Skin of body (tissue), 2 donors: ENCODE data around the gene MAMDC2. TPM values are rescaled to one million over a fixed set of nuclear protein-coding genes. Genes with fewer than 3 reads are reported as not detected.

Experiments used
- DNase-seq: peaks from one replicate; lab custom pipeline; 2025; lab: John Stamatoyannopoulos, UW
- total RNA-seq: library from RNA; depleted of rRNA; stranded (reverse); fragments of >200 nt; gene quantifications from one replicate; pipeline ENCODE4 v1.2.3, GENCODE V29; 2014

MAMDC2 gene
- total RNA-seq, 1 donor from 2014 or later: 11.8 TPM

DNA sequence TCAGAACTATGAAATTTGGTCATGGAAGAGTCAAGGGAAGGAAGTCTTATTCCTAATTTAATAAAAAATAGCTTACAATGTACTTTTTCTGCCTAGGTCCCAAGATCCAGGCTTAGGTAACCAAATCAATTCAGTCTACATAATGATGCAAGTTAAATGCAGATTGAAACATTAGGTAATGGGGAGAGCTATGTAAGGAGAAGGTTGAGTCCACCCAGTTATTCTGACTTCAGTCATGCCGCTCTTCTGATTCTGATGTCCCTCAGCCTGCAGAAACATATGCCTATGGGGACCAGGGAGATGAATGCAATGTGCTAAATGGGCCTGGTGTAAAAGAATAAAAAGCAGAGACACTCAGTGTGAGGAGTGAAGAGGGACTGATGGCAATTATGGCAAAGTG, 63.9 kb downstream of the MAMDC2 start:
- DNase-seq: no peak

- DNase-seq: no peak
Observed at GRCh38 chr9:70108181-70108580, 64.5 kb downstream of the MAMDC2 start.

DNA sequence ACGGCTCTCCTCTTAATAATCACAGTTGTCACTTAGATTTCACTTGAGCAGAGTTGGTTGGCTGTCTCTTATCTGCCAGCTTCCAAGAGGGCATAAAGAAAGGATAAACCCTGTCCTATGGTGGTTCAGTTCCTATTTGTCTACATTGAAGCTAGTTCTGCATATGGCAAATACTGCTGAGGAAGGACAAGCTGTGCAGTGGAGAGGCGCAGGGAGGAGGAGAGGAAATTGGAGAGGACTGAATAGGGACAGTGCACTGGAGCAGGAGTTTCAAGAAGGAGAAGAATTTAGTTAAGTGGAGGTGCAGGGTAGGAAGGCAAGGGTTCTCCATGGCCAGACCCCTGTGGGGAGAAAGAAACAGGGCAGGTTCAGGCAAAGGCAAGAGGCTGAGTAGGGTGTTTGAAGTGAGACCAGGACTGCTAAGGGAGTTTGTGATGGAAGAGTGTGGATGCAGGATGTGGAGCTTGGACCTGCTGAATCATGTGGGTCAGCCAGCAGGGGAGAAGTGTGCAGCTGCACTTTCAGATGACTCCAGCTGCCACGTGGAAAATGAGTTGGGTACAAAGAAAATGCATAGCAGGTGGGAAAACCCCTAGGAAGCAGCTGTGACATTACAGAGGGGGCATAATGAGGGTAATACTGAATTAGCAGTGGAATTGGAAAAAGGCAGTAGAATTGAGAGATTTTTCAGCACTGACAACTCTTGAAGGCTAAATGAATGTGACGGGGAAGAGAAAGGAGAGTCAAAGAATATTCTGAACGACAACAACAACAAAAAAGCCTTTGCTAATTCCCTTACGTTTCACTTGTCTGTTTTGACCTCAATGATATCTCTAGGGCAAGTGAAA, 66.8 kb downstream of the MAMDC2 start:
- DNase-seq: no peak

DNA sequence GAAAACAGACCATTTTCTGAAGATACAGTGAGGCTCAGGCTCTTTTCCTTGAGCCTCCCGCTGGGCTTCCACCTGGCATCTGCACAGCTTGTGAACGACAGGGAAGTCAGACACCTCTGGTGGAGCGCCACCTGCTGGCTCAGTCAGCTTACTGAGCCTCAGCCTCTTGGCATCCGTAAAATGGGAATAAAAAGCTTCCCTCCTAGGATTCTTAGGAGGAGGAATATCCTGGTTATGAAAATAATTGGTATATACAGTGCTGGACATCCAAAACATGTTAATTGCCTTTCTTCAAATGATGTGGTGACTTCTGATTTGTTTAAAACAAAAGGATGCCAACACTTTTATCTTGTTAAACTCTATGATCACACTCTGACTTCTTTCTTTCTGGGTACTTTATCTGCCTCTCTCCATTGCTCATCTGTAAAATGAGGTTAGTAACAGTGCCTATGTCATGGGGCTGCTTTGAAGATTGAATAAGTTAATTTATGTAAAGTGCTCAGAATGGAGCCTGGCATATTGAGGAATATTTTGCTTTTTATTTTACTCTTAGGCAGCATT, 67.5 kb downstream of the MAMDC2 start:
- DNase-seq: no peak

GRCh38 chr9:70111641-70112236, 68.1 kb downstream of the MAMDC2 start:
- no peak for DNase-seq

GRCh38 chr9:70112981-70113380, 69.3 kb downstream of the MAMDC2 start:
- no peak for DNase-seq

DNA sequence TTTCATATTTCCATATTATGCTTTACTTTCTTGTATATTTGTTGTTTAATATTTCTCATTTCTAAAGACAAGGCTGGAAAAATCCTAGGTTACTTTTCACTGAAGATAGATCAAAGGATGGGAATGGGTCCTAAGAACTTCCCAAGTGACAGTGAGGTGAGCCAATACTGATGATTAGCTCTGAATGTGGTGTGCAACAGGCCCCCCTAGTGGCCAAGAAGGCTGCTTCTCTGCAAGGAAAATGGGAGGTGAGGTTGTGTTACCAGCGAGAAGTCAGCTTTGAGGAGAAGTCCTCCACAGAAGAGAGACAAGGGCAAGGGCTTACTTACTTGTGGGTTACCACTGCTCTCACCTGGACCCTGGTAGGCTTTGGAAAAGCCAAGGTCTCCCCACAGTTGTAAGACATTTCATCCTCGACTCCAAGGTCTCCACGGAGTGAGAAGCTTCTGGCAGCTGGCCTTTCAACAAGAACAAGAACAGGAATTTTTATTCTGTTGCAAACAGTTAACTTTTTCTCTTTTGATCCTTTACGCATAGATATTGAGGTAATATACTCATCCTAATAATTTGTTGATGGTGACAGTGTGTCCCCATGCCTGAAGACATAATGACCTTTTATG, 69.9 kb downstream of the MAMDC2 start:
- no peak for DNase-seq

GRCh38 chr9:70114898-70115297, 71.2 kb downstream of the MAMDC2 start:
- DNase-seq: no peak

- DNase-seq: no peak
Observed at GRCh38 chr9:70117835-70118319, 74.2 kb downstream of the MAMDC2 start.

- no peak for DNase-seq
Observed at GRCh38 chr9:70119786-70120185, 76.1 kb downstream of the MAMDC2 start.

DNA sequence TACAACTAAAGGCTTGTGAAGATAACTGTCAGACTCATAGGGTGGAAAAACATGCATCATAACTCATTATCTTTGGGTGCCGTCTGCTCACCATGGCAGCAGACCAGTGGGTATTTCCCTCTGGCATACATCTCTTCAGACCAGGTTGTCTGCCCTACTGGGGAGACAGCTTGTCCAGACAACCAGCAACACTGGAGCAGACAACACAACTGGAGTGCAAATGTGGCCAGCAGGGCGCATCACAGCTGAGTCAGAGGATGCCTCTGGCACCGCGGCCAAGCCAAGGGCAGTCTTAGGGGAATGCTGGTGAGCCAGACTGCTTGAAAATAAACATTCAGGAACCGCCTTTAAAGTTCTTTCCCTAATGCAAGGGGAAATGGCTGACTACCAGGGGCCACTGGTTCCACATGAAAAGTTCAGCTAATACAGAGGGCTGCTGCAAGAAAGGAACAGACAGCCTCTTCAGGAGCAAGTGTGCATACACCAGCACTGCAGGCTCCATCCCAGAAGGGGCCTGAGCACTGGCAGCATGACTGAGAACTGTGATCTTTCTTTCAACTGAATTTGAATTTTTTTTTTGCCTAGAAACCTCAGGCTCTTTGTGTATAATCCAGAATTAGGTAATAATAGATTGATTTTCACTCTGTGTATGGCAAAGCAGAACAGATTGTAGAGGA, 77.3 kb downstream of the MAMDC2 start:
- no peak for DNase-seq

GRCh38 chr9:70121818-70122436, 78.3 kb downstream of the MAMDC2 start:
- DNase-seq: no peak

- no peak for DNase-seq
Observed at GRCh38 chr9:70123695-70124094, 80.0 kb downstream of the MAMDC2 start.

- no peak for DNase-seq
Observed at GRCh38 chr9:70125621-70126263, 82.1 kb downstream of the MAMDC2 start.

- DNase-seq: no peak
Observed at GRCh38 chr9:70127036-70127435, 83.4 kb downstream of the MAMDC2 start.

DNA sequence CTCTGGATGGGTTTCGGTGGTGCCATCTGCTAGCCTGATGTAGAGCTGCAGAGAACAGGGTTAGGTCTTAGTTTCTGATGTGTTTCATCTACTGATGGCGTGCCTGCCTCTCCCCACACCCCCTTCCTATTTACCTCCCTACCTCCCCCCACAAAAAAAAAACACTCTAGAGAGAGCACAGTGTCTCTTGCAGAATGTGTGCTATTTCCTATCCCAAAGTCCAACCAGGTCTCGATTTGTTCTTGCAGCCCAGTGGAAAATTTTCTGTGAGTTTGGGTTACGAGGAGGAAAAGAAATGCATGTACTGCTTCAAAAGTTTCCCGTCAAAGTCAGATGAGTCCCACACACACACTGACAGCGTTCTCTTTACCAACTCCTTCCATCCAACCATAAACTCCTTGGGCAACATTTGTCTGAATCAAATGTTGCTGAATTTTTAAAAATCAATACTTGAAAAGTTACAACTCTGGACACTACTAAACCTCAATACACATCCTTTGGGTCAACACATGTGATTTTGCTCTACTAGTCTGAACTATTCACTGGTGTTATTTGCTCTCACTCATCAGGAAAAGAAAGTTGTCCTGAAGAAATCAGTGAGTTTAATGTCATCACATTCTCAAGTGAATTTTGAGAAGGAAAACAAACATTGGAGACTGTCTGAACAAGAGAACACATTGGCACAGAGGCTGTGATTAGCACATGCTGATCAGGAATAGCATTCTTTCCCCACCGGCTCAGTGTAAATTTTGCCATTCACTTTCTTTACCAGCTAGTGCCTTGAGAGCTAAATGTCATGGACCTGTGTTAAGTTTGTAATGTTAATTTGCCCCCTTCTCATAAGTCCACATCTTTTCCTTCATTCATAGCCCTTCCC, 84.1 kb downstream of the MAMDC2 start:
- DNase-seq: no peak

DNA sequence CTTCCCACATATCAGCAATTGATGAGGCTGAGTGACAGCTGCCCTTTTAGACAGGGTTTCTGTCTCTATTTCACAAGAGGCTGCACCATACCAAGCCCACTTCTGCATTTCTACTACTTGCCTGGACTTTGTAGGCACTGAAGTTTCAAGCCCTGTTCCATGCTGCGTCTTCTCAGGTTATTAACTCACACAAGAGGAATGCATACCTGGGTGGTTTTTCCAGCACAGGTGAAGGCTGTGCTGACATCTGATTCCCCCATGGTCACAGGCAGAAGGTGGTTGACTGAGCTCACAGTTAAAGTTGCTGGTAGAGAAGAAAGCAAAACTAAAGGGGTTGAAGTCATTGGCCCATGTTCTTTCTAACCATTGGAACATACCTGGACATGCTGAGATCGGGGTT, 86.6 kb downstream of the MAMDC2 start:
- no peak for DNase-seq

DNA sequence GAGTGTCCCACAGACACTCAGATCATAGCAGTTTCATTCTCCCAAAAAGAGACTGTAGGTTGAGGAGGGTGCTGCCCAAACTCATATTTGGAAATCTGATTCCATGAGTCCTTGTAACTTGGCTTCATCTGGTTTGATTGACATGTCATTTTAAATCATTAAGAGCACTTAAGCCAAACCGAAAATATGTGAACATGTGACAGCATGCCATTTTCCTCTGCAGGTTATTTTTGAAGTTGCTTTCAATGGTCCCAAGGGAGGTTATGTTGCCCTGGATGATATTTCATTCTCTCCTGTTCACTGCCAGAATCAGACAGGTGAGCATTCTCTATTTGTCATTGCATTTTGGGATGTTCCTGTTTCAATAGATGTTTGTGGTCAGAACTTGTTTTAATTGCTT, 87.6 kb downstream of the MAMDC2 start:
- DNase-seq: no peak
